Measurements from ENCODE around the gene SULT1C4. TPM values are rescaled to one million over a fixed set of nuclear protein-coding genes. Genes with fewer than 3 reads are reported as not detected.

Gene SULT1C4
- total RNA-seq, 1 donor from 2014 or later, result 8.8 TPM

- no peaks in the 10 kb centered on the region for H3K36me3 ChIP-seq
- H3K9me3 ChIP-seq, result peaks cover 13% of the 10 kb centered on the region
- no peaks in the 10 kb centered on the region for H3K4me1 ChIP-seq
- TF ChIP-seq CTCF (IDR thresholded peaks at IDR 0.05) (no peak), POLR2AphosphoS5 (IDR thresholded peaks at IDR 0.05; ENCODE audit: insufficient read depth in 1 of 2, low read depth in 1 of 2) (no peak), POLR2A (IDR thresholded peaks at IDR 0.05) (no peak)
- H3K4me3 ChIP-seq, result no peak overlapping the region
- no peaks in the 10 kb centered on the region for H3K27me3 ChIP-seq
- no peak for DNase-seq (ENCODE audit: extremely low spot score in 2 of 2)
- no peak overlapping the region for H3K27ac ChIP-seq
- intact Hi-C loops (cut with DNase I), result no loop called here
Measured at GRCh38 chr2:108399479-108399878, 21.7 kb downstream of the SULT1C4 start.

- no peak for DNase-seq (ENCODE audit: extremely low spot score in 2 of 2)
- no peaks in the 10 kb centered on the region for H3K4me1 ChIP-seq
- H3K27me3 ChIP-seq, result no peaks in the 10 kb centered on the region
- H3K4me3 ChIP-seq, result no peak overlapping the region
- H3K36me3 ChIP-seq, result no peaks in the 10 kb centered on the region
- intact Hi-C loops (cut with DNase I), result no loop called here
- H3K27ac ChIP-seq, result no peak overlapping the region
- peaks cover 13% of the 10 kb centered on the region for H3K9me3 ChIP-seq
- TF ChIP-seq POLR2AphosphoS5 (IDR thresholded peaks at IDR 0.05; ENCODE audit: insufficient read depth in 1 of 2, low read depth in 1 of 2) (no peak), CTCF (IDR thresholded peaks at IDR 0.05) (no peak), POLR2A (IDR thresholded peaks at IDR 0.05) (no peak)
Measured at GRCh38 chr2:108401800-108402199, 24.0 kb downstream of the SULT1C4 start.

- H3K27me3 ChIP-seq, result no peaks in the 10 kb centered on the region
- intact Hi-C loops (cut with DNase I), result no loop called here
- no peak overlapping the region for H3K4me3 ChIP-seq
- H3K4me1 ChIP-seq, result no peaks in the 10 kb centered on the region
- H3K27ac ChIP-seq, result no peak overlapping the region
- H3K36me3 ChIP-seq, result no peaks in the 10 kb centered on the region
- no peak for DNase-seq (ENCODE audit: extremely low spot score in 2 of 2)
- peaks cover 13% of the 10 kb centered on the region for H3K9me3 ChIP-seq
- no peak for TF ChIP-seq POLR2A (IDR thresholded peaks at IDR 0.05)
- TF ChIP-seq CTCF (IDR thresholded peaks at IDR 0.05), result no peak
- no peak for TF ChIP-seq POLR2AphosphoS5 (IDR thresholded peaks at IDR 0.05; ENCODE audit: insufficient read depth in 1 of 2, low read depth in 1 of 2)
Measured at GRCh38 chr2:108403494-108403893, 25.7 kb downstream of the SULT1C4 start.

GRCh38 chr2:108404784-108405397, 27.1 kb downstream of the SULT1C4 start:
- H3K27ac ChIP-seq, result no peak overlapping the region
- no peak for DNase-seq (ENCODE audit: extremely low spot score in 2 of 2)
- intact Hi-C loops (cut with DNase I), result no loop called here
- no peaks in the 10 kb centered on the region for H3K36me3 ChIP-seq
- H3K9me3 ChIP-seq, result peaks cover 3% of the 10 kb centered on the region
- TF ChIP-seq POLR2AphosphoS5 (IDR thresholded peaks at IDR 0.05; ENCODE audit: insufficient read depth in 1 of 2, low read depth in 1 of 2) (no peak), POLR2A (IDR thresholded peaks at IDR 0.05) (no peak), CTCF (IDR thresholded peaks at IDR 0.05) (no peak)
- H3K4me1 ChIP-seq, result no peaks in the 10 kb centered on the region
- no peak overlapping the region for H3K4me3 ChIP-seq
- H3K27me3 ChIP-seq, result no peaks in the 10 kb centered on the region

GRCh38 chr2:108407864-108408729, 30.3 kb downstream of the SULT1C4 start:
- H3K4me3 ChIP-seq, result no peak overlapping the region
- TF ChIP-seq POLR2AphosphoS5 (IDR thresholded peaks at IDR 0.05; ENCODE audit: insufficient read depth in 1 of 2, low read depth in 1 of 2), result no peak
- TF ChIP-seq CTCF (IDR thresholded peaks at IDR 0.05), result no peak
- TF ChIP-seq POLR2A (IDR thresholded peaks at IDR 0.05), result no peak
- no peaks in the 10 kb centered on the region for H3K9me3 ChIP-seq
- DNase-seq (ENCODE audit: extremely low spot score in 2 of 2), result no peak
- H3K27ac ChIP-seq, result no peak overlapping the region
- no peaks in the 10 kb centered on the region for H3K27me3 ChIP-seq
- H3K4me1 ChIP-seq, result no peaks in the 10 kb centered on the region
- H3K36me3 ChIP-seq, result no peaks in the 10 kb centered on the region
- intact Hi-C loops (cut with DNase I), result no loop called here
